ENCODE data around the gene ZSWIM8. TPM values are rescaled to one million over a fixed set of nuclear protein-coding genes. Genes with fewer than 3 reads are reported as not detected.

ZSWIM8 gene
- total RNA-seq, 1 donor, result 76.7 TPM

DNA sequence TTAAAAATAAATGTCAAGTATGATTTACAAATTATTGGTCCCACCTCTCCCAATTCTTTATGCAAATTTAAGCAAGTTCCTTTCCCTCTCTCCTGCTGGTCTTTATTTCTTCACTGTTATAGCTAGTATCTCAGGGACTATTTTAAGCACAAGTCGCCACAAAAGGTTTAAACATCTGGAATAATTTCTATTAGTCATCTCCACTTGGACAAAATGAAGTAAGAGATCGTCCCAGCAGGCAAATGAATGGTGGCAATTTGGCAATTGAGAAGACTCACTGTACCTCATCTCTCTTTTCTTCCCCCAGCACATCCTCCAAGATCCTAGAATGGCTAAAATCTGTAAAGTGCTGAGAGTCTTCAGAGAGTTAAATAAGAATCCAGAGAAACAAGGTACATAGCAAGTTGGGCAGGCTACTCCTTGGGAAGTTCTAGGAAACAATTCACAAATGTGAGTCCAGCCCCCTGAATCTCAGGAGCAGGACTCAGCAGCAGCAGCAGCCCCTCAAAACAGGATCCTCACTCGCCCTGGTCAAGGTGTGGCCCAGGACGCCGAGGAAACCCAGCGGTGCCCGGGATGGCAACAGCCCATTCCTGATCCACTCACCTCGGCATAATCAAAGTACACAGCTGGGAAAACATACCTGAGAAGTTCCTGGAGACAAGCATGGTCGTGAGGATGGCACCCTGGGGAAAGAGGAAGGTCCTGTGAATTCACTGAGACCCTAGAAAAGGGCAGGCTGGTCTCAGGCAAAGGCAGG, 56.3 kb downstream of the ZSWIM8 start:
- H3K79me2 ChIP-seq (ENCODE audit: insufficient read depth, low read length), result no peaks in the 10 kb centered on the region
- no peak overlapping the region for H3K4me3 ChIP-seq (ENCODE audit: insufficient read depth, low read length)
- no peak for TF ChIP-seq CTCF (IDR thresholded peaks at IDR 0.05; ENCODE audit: extremely low read depth, low read depth, low read length)
- H3K4me1 ChIP-seq (ENCODE audit: insufficient read depth, low read length), result peaks cover 13% of the 10 kb centered on the region
- H4K20me1 ChIP-seq (ENCODE audit: insufficient read depth, low read length), result peaks cover 3% of the 10 kb centered on the region
- H3K4me2 ChIP-seq (ENCODE audit: insufficient read depth, low read length), result no peak overlapping the region
- H3K9me3 ChIP-seq (ENCODE audit: low read depth, low read length), result no peaks in the 10 kb centered on the region
- peak; percentile 31 for DNase-seq (ENCODE audit: insufficient read length, low spot score, missing footprints)
- peaks cover 27% of the 10 kb centered on the region for H3K36me3 ChIP-seq (ENCODE audit: insufficient read depth, low read length)
- no peak overlapping the region for H3K27ac ChIP-seq (ENCODE audit: low read depth, low read length)
- H3K27me3 ChIP-seq (ENCODE audit: insufficient read depth, low read length), result no peaks in the 10 kb centered on the region
- no peak overlapping the region for H2AFZ ChIP-seq (ENCODE audit: low read length)

- peaks cover 6% of the 10 kb centered on the region for H3K4me1 ChIP-seq (ENCODE audit: insufficient read depth, low read length)
- H3K27me3 ChIP-seq (ENCODE audit: insufficient read depth, low read length), result no peaks in the 10 kb centered on the region
- no peak overlapping the region for H2AFZ ChIP-seq (ENCODE audit: low read length)
- H3K4me2 ChIP-seq (ENCODE audit: insufficient read depth, low read length), result no peak overlapping the region
- DNase-seq (ENCODE audit: insufficient read length, low spot score, missing footprints), result peak; percentile 11
- no peak overlapping the region for H3K4me3 ChIP-seq (ENCODE audit: insufficient read depth, low read length)
- H3K9me3 ChIP-seq (ENCODE audit: low read depth, low read length), result no peaks in the 10 kb centered on the region
- peaks cover 3% of the 10 kb centered on the region for H4K20me1 ChIP-seq (ENCODE audit: insufficient read depth, low read length)
- TF ChIP-seq CTCF (IDR thresholded peaks at IDR 0.05; ENCODE audit: extremely low read depth, low read depth, low read length), result no peak
- H3K36me3 ChIP-seq (ENCODE audit: insufficient read depth, low read length), result peaks cover 33% of the 10 kb centered on the region
- no peaks in the 10 kb centered on the region for H3K79me2 ChIP-seq (ENCODE audit: insufficient read depth, low read length)
- H3K27ac ChIP-seq (ENCODE audit: low read depth, low read length), result no peak overlapping the region
These were observed 56.9 kb downstream of the ZSWIM8 start for GRCh38 chr10:73842349-73842748.

- TF ChIP-seq CTCF (IDR thresholded peaks at IDR 0.05; ENCODE audit: extremely low read depth, low read depth, low read length), result no peak
- Histone ChIP-seq H4K20me1 (ENCODE audit: insufficient read depth, low read length) (peaks cover 3% of the 10 kb centered on the region), H2AFZ (ENCODE audit: low read length) (no peak overlapping the region), H3K4me3 (ENCODE audit: insufficient read depth, low read length) (no peak overlapping the region), H3K9me3 (ENCODE audit: low read depth, low read length) (no peaks in the 10 kb centered on the region), H3K27ac (ENCODE audit: low read depth, low read length) (no peak overlapping the region), H3K27me3 (ENCODE audit: insufficient read depth, low read length) (no peaks in the 10 kb centered on the region), H3K4me2 (ENCODE audit: insufficient read depth, low read length) (no peak overlapping the region), H3K36me3 (ENCODE audit: insufficient read depth, low read length) (peaks cover 43% of the 10 kb centered on the region), H3K4me1 (ENCODE audit: insufficient read depth, low read length) (no peaks in the 10 kb centered on the region), H3K79me2 (ENCODE audit: insufficient read depth, low read length) (no peaks in the 10 kb centered on the region)
- DNase-seq (ENCODE audit: insufficient read length, low spot score, missing footprints), result peak; percentile 62
These were observed 57.9 kb downstream of the ZSWIM8 start for GRCh38 chr10:73843261-73843660.

- Histone ChIP-seq H3K36me3 (ENCODE audit: insufficient read depth, low read length) (peaks cover 41% of the 10 kb centered on the region), H2AFZ (ENCODE audit: low read length) (no peak overlapping the region), H4K20me1 (ENCODE audit: insufficient read depth, low read length) (peaks cover 1% of the 10 kb centered on the region), H3K4me2 (ENCODE audit: insufficient read depth, low read length) (no peak overlapping the region), H3K27ac (ENCODE audit: low read depth, low read length) (no peak overlapping the region), H3K4me3 (ENCODE audit: insufficient read depth, low read length) (no peak overlapping the region), H3K79me2 (ENCODE audit: insufficient read depth, low read length) (no peaks in the 10 kb centered on the region), H3K9me3 (ENCODE audit: low read depth, low read length) (no peaks in the 10 kb centered on the region), H3K4me1 (ENCODE audit: insufficient read depth, low read length) (peaks cover 5% of the 10 kb centered on the region), H3K27me3 (ENCODE audit: insufficient read depth, low read length) (no peaks in the 10 kb centered on the region)
- DNase-seq (ENCODE audit: insufficient read length, low spot score, missing footprints), result peak; percentile 48
- no peak for TF ChIP-seq CTCF (IDR thresholded peaks at IDR 0.05; ENCODE audit: extremely low read depth, low read depth, low read length)
These were observed 61.6 kb downstream of the ZSWIM8 start for GRCh38 chr10:73847031-73847430.
